GM18505 (cell line): ENCODE results near the gene JCAD.

Experiments
- ATAC-seq: cut with Tn5 transposase; IDR thresholded peaks from one replicate; pipeline ENCODE4 v1.9.1; 2021; ENCODE audit not compliant: unreplicated experiment
- POLR2A ChIP-seq: IDR thresholded peaks from 4 replicates; pipeline ENCODE4 v1.6.1; 2011; ENCODE audit warnings: borderline replicate concordance; ENCODE audit not compliant: insufficient read depth, insufficient read length; ENCODE audit errors: extremely low read depth

Gene JCAD

DNA sequence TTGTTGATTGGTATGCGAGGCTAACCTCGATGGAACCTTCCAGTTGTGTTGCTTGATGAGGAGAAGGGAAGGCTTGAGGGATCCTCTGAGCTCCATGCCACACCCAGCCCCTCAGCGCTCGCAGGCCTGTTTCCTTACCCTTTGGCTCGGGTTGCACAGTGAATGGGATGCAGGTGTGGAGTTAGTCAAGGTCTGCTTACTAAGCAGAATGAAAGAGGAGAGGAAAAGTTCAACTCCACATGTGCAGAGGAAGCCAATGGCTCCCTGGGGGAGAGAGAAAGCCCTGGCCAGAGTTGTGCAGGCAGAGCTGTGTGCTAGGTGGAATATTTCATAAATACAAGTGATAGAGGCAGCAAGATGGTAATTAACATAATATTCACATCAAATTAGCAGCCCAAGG lies 85.5 kb downstream of the JCAD start:
- no peak for ATAC-seq
- no peak for TF ChIP-seq POLR2A

DNA sequence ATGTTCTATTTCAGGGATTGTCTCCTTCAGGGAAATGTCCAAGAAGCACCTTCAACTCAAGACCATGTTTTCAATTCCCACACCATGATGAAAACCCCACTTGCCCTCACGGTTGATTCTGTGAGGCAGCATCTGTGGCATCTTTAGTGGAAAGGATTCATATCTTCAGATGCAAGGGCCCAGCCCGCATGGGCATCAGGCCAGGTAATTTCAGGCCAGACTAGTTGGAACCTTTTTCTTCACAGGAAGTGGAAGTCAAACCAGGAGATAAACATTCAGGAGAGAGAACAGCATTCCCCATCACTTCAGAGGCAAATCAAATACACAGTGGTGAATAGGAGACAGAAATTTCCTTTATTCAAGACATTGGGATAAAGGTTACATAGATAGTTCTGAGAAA lies 88.8 kb downstream of the JCAD start:
- TF ChIP-seq POLR2A, result no peak
- ATAC-seq, result no peak

DNA sequence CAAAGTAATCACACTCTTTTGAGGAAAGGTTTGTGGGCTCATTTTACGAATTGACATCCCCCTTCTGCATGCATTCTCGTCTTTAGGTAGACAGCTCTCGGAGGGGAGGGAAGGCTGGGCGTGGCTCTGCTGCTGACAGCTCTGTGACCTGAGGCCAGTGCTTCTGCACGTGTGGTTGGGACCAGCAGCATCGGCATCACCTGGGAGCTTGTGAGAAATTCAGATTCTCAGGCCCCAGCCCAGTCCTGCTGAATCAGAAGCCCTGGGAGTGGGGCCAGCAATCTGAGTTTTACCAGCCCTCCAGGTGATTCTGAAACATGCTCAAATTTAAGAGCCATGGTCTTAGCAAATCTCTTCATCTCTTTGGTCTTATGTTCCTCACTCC lies 89.4 kb downstream of the JCAD start:
- no peak for TF ChIP-seq POLR2A
- no peak for ATAC-seq

DNA sequence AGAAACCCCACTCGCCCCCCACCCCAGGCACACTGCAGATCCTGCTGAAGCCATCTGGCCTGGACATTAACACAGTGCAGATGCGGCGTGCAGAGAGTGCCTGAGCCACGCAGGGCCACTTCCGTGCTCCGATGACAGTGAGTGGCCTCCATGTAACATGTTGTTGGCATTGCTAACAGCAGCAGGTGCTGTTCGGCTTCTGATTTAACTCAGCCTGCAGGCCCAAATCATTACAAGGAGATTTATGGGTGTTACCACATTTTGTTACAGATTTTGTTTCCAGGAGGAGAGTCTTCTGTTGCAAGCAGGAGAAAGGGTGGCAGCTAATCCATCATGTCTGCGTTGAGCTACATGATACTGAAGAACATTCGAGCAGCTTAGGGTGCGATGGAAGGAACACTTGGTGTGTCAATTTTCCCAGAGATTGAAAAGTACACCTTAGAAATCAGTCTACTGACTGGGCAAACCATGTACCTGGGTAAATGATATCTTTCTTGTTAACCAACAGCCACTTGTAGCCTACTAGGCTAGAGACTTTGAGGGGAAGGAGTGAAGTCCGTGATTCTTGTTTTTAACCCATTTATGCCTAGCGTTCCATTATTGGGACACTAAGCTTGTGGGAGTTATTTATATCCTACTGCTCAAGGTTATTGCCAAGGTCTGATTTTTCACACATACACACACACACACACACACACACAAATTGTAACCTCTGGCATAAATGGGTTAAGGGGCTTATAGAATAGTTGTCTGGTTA lies 90.0 kb downstream of the JCAD start:
- no peak for ATAC-seq
- TF ChIP-seq POLR2A, result no peak

- no peak for ATAC-seq
- TF ChIP-seq POLR2A, result no peak
These were observed 90.8 kb downstream of the JCAD start for GRCh38 chr10:29968585-29968984.

DNA sequence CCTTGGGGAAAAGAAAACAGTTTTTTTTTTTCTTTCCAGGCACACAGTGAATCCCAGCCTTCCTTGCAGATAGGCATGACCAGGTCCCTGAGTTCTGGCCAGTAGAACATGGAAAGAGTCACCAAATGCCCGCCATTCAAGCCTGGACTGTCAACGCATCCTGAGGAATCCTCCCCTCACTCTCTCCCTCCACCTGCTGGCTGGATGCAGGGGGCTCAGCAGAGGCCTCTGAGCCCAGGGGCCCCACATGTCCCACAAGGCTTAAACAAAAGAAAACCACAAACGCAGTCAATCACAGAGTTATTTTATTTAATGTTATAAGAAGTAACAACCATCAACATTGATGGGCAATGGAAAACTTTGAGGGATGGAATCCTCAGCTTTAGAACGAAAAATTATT lies 93.1 kb downstream of the JCAD start:
- TF ChIP-seq POLR2A, result no peak
- no peak for ATAC-seq
